ENCODE data around the gene H6PD.
"Not testable (repeated sequence)": the region's sequence is repeated elsewhere in the genome, so short reads cannot be mapped to it uniquely, and the experiment has no call there.

The H6PD gene

GRCh38 chr1:9294910-9295636, 60.5 kb downstream of the H6PD start:
- DNase-seq (ENCODE audit: low read depth): peak; percentile 74
- TF ChIP-seq CTCF (IDR thresholded peaks at IDR 0.05; ENCODE audit: insufficient read depth, low read depth, low read length, missing control alignments): no peak
- H3K4me3 ChIP-seq (ENCODE audit: low read depth, low read length): no peak overlapping the region

GRCh38 chr1:9295884-9296283, 61.3 kb downstream of the H6PD start:
- TF ChIP-seq CTCF (IDR thresholded peaks at IDR 0.05; ENCODE audit: insufficient read depth, low read depth, low read length, missing control alignments): no peak
- H3K4me3 ChIP-seq (ENCODE audit: low read depth, low read length): no peak overlapping the region
- DNase-seq (ENCODE audit: low read depth): no peak

GRCh38 chr1:9296850-9297249, 62.3 kb downstream of the H6PD start:
- H3K4me3 ChIP-seq (ENCODE audit: low read depth, low read length): no peak overlapping the region
- DNase-seq (ENCODE audit: low read depth): no peak
- TF ChIP-seq CTCF (IDR thresholded peaks at IDR 0.05; ENCODE audit: insufficient read depth, low read depth, low read length, missing control alignments): no peak

- no peak overlapping the region for H3K4me3 ChIP-seq (ENCODE audit: low read depth, low read length)
- TF ChIP-seq CTCF (IDR thresholded peaks at IDR 0.05; ENCODE audit: insufficient read depth, low read depth, low read length, missing control alignments): no peak
- DNase-seq (ENCODE audit: low read depth): no peak
Observed at GRCh38 chr1:9297831-9298230, 63.3 kb downstream of the H6PD start.

GRCh38 chr1:9298282-9298681, 63.7 kb downstream of the H6PD start:
- TF ChIP-seq CTCF (IDR thresholded peaks at IDR 0.05; ENCODE audit: insufficient read depth, low read depth, low read length, missing control alignments): no peak
- H3K4me3 ChIP-seq (ENCODE audit: low read depth, low read length): no peak overlapping the region
- no peak for DNase-seq (ENCODE audit: low read depth)

- H3K4me3 ChIP-seq (ENCODE audit: low read depth, low read length); DNase-seq (ENCODE audit: low read depth): not testable (repeated sequence)
Observed at GRCh38 chr1:9299571-9300541, 65.3 kb downstream of the H6PD start.

- H3K4me3 ChIP-seq (ENCODE audit: low read depth, low read length): no peak overlapping the region
- TF ChIP-seq CTCF (IDR thresholded peaks at IDR 0.05; ENCODE audit: insufficient read depth, low read depth, low read length, missing control alignments): no peak
- DNase-seq (ENCODE audit: low read depth): no peak
Observed at GRCh38 chr1:9300573-9300972, 66.0 kb downstream of the H6PD start.
